ENCODE data around the gene GSDMA.

GSDMA gene, protein sequence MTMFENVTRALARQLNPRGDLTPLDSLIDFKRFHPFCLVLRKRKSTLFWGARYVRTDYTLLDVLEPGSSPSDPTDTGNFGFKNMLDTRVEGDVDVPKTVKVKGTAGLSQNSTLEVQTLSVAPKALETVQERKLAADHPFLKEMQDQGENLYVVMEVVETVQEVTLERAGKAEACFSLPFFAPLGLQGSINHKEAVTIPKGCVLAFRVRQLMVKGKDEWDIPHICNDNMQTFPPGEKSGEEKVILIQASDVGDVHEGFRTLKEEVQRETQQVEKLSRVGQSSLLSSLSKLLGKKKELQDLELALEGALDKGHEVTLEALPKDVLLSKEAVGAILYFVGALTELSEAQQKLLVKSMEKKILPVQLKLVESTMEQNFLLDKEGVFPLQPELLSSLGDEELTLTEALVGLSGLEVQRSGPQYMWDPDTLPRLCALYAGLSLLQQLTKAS
- total RNA-seq: 0.48 to 1.4 reads per million in 2 donors

DNA sequence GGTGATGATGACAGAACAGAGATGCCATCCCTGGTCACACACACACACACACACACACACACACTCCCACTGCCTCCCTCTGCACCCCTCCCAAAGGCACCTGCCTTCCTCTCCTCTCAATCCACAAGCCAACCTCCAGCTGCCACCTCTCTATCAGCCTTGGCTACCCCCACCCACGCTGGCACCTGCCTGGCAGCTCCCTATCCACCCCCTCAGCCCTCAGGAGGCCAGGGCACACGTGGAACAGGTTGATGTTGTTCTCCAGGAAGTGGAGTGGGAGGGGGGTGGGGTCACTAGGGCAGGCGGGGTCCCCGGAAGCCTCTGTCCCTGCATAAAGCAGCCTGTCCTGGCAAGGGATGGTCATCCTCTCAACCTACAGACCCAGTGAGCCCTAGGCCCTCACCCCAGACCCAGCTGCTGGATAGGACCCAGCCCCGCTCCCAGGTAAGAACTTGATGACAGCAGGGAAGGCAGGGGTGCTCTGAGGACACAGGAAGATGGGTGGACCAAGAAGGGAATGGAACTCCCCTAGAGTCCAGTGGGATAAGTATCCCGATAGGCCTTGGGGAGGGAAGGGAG is at the start of gene GSDMA:
Gene GSDMA (plus strand): TSS at position 363 of the 579 bp plus-strand sequence. CDS start 2,684 bp downstream, outside the sequence.
- DNase-seq: no peak

DNA sequence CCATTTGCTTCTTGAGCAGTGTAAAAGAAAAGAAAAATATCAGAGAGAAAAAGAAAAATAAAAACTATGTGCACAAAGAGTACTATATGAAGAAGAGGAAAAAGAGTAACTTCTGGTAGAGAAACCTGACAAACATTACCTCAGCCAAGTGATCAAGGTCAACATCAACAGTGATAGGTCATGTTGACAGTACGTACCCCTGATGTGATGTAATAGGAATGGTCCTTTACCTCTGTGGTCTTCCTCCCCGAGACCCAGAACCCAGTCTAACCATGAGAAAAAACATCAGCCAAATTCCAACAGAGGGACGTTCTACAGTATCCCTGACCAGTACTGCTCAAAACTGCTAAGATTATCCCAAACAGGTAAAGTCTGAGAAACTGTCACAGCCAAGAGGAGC is 48.8 kb upstream of the GSDMA start:
- DNase-seq: no peak

DNA sequence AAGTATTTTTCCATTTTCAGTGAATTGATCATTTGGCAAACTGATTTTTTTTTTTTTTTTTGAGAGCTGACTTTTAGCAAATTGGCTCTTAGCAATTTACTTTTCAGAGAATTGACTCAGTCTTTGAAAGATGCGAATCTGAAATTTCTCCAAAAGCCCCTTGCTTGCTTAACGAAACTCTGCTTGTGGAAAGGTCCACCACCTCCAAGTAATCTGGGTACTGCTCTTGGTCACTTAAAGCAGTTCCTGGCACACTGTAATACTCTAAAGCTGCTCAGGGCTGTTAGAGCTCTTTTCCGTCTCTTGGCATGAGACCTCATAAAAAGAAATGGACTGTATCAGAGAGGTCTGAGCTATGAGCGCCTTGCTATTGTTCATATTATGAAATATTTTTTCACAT is 47.2 kb upstream of the GSDMA start:
- no peak for DNase-seq

DNA sequence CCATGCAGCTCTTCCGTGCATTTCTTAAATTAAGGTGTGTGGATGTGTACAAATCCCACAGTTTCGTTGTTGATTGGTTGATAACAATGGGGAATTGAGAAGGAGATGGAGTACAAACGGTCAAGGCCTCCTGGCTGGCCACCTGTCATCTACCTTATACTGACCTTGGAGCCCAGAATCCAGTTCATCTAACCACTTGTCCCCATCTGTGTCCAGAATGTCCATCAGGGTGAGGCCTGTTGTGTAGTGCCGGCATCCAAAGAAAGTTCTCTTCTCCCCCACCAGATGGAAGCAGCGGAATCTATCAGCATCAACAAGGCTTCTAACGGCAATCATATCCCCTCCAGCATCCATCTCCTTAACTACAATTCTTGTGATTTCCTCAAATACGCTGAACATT is 45.9 kb upstream of the GSDMA start:
- DNase-seq: no peak

DNA sequence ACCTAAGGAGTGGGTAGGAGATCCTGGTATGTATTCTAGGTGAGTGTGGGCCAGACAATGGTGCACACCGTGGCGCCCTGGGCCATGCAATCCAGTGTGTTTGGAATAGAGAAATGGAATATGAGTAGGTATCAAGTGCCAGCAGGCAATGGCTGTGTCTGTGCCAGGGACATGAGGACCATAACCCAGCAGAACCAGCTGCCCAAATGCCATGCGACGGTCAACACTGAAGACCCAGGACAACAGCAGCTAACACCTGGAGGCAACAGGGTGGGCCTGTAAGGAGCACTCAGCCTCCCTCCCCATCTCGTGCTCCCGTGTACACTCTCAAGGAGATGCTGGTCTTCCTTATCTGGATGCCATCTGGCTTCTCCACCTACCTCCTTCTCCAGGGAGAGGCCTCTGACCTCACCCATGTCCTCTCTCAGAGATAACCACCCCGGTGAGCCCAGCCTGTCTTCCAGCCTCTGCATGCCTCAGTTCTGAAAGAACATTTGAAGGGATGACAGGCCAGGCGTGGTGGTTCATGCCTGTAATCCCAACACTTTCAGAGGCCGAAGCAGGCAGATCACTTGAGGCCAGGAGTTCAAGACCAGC is 43.6 kb upstream of the GSDMA start:
- DNase-seq: no peak

DNA sequence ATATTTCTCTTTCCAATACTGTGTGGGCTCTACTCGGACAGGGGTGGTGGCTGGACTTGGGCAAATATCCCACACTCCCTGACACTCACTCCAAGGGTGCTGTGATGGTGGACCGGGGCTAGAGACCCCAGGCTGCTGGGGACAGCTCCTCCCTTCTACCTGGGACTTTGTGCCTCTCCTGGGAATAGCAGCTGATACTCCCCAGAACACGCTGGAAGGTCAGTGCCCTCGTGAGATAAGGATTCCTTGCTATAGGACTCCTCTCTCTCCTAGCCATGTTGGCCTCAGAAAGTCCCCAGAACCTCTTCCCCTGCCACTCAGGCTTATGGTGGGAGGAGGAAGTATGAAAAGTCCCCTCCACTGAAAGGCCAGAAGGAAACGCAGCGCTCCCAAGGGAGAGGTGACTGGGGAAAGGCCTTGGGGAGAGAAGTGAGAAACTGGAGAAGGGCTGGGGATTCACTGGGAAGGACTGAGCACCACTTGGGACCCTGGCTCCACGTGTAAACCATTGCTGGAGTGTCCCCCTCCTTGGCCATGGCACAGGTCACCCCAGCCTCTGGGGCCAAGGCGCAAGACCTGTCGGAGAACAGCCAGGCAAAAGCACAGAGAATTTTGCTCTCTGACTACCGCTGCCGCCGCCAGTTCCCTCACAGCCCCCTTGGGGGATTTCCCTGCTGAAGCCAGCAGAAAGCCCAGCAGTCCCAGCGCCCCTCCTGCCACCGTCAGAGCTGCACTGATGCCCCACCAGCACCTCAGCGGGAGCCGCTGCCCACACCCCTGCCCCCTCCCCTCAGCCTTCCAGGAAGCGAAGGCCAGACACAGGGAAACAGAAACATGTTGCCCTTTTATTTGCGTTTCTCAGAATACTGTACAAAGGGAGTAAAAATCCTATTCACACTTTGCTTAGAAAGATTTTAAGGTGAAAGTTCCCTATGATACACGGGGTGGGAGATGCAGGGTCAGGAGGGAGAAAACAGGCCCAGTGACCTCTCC is 42.3 kb upstream of the GSDMA start:
- peak; percentile 25 for DNase-seq

DNA sequence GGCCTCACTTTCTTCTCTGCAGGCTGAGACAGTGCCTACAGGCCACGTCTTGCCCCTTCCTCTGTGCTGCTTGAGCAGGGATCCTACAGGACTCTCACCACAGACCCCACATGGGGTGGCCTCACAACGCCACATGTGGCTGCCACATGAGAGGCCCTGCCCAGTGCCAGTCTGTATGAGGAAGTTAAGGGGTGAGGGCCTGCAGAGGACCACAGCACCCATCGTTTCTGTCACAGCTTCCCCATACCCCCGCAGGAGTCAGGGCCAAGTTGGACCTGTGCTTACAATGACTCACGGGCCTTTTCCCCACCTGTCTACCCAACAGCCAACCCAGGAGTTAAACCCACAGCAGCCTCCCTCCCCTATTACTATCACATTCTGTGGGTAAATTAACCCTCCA is 41.5 kb upstream of the GSDMA start:
- no peak for DNase-seq

DNA sequence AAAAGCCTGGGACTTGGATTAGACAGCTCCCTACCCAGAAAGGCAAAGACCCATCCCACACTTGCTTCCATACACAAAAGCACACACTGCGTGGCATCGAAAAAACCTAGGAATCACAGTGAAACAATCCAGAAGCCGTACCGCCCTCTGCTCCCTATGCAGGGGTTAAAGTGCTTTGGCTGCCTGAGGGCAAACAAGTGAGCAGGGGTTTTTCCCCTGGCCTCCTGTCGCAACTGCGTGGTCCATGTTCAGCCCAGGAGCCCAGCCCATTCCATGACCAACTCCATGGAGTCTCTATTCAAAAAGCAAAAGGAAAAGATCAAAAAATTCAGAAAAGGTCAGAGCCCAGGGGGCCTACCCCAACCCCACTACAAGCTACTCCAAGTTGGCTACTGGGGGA is 40.8 kb upstream of the GSDMA start:
- DNase-seq: no peak

DNA sequence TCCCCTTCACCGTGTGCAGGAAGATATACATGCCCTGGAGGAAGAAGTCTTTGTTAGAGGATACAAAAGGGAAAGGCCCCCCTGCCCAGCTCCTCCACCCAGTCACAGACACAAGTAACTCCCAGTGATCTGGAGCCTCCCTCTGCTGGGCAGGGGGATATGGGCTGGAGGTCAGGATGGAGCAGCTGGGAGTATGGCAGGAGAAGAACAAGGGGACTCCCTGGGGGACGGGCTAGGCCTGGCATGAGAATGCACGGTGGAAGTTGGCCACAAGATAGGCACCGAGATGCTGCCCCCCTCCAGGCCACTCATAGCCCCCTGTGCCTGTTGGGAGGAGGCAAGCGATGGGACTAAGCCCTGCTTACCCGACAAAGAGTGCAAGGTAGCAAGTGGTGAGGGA is 39.6 kb upstream of the GSDMA start:
- no peak for DNase-seq

DNA sequence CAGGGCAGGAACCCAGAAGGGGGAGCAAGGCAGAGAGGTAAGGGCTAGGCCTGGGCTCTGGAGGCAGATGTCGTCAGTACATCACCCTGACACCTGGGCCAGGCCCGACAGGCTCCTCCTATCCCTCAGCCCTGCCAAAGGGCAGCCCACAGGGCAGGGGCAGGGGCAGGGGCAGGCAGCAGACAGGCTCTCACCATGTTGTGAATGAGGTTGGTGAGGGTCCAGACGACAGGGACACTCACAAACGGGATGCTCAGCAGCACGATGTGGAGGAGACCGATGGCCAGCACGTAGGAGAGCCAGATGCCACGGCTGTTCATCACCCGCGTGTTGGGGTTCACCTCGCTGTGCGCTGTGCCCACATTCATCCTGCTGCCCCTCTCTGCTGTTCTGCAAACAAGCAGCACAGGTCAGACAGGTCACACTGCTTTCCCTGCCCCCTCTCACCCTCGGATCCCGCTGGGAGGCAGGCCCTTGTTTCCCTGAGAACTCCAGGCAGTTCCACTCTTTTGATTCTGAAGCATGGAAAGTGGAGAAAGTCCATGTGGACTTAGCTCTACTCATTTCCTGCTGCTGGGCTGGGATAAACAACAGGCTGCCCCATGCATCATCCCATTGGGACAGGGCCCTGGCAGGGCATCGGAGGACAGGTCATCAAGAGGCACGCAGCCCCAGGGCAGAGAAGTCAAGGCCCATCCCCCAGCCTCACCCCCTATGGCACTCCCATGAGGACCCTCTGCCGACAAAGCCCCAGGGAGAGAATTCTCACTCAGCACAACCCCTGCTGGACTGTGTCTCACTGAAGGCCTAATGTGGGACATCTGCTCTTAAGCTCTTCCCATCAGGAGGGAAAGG is 38.7 kb upstream of the GSDMA start:
- DNase-seq: no peak

DNA sequence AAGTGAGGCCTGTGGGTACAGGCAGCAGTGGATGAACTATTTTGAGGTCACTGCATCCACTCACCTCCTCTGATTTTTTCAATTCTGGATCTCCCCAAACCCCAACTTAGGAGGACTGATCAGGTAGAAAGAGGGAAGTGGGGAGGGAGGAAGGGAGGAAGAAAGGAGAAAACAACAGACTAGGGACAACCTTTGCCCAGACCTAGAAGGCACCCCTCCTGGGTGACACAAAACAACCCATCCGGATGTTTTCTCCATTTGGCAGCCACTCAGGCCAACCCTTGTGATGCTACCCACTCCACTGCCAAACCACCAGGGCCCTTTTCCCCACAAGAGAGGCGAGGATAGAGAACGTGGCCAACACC is 38.1 kb upstream of the GSDMA start:
- DNase-seq: no peak

DNA sequence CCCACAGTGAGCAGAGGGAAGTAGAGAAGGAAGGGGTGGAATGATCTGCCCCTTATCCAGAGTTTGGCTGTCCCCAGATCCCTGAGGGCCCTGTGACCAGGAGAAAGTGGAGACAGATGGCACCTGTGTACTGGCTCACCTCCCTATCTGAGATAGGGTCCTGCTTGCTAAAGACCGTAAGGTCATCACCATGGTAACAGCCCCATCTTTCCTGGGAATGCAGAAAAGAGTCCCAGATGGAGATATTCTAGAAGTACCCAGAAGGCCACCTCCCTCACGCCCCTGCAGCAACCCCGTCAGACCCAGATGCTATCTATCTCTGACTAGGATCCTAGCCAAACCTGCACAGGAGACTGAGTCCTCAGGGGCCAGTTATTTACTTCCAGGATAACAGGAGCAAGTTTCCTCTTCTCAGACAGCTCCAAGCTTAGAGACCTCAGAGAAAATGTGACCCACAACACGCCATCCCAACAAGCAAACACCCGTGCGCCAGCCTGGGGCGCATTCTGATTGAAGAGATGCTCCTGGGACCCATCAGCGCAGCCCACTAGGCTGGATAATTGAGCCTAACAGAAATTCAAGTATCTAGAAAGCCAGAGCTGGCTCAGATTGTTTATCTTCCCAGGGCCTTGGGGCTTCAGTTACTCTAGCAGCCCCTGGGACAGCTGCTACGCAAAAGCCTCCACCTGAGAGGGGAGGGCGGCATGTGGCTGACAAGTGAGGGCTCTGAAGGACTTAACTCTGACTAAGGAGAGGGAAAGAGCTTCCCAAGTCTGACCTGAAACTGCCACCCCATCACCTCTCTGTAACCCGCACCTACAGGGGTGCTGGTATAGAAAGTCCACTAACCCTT is 37.3 kb upstream of the GSDMA start:
- no peak for DNase-seq

DNA sequence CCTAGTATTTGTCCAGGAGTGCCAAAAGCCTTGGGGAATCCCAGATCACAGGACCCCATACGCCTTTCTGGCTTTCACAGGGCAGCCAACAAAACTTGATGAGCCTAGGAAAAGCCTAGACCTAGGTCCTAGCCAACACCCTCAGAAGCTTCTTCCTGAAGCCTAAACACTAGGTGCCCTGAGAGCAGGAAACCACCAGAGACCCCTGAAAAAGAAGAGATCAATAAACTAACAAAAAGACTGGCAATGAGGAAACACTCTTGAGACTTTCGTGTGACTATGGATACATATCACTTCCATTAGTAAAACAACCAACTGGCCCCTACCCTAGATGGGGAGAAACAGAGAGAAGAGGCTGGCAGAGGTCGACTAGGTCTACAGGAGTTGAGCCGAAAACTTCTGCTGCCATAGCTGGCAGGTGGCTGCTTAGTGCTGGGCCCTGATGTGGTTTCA is 36.6 kb upstream of the GSDMA start:
- DNase-seq: no peak

DNA sequence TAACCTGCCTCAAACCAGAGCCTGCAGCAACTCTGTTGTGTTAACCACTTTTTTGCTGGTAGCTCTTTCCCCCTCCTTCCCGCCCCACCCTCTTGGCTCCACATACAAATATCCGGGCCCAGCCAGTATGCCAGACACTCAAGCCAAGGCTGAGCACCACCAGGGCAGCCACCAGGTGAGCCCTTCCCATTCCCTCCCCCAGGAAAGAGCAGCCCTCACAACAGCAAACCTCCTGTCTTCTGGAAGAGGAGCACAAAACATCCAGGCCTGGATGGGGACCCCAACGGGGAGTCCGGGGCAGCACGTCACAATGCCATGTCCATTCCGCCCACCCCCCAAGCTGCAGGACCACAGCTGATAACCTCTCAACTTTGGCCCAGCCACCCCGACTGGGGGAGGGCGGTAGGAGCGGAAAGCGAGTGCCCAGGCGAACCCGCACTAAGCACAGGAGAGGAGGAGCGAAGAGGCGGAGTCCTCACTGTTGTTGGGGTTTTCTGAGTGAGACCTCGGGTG is 36.2 kb upstream of the GSDMA start:
- peak; percentile 39 for DNase-seq

DNA sequence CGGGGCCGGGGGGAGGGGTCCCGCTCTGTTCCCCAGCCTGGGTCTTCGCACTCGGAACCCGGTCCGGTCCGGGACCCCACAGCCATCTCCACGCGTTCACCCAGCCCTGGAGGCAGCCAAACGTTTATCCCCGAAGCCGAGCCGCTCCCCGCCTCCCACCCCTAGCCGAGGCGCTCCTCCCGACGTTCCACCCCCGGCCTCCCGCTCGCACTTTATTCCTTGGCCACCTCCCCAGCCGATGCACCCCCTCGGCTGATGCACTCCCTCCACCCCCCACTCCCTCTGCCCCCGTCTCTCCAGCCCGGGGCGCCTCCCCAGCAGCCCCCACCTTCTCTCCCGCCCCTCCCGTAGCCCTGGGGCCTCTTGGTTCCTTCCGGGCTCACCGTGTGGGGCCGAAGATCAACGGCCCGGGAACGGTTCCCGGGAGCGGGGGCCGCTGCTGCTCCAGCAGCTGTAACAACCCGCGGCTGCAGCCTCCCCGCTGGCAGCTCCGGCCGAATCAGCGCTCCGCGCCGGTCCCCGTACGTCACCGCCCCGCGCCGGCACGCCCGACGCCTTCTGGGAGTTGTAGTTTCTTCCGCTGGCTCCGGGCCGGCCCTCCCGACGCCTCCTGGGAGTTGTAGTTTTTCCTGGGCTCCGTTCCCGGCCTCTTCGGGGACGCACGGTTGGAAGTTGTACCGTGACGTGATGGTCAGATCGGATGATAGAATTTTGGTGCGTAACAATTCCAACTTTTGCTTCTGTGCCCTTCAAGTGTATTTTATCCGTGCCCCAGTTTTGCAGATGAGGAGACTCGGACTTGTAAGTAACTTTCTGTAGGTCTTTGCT is 35.5 kb upstream of the GSDMA start, which contains the start of the genes LRRC3C and ORMDL3:
Gene LRRC3C (plus strand): TSS at position 632 of the 828 bp plus-strand sequence. CDS start 13,792 bp downstream, outside the sequence.
Gene ORMDL3 (minus strand): TSS at position 501 of the 828 bp plus-strand sequence. CDS start 3,398 bp downstream, outside the sequence.
- DNase-seq: peak; percentile 84

DNA sequence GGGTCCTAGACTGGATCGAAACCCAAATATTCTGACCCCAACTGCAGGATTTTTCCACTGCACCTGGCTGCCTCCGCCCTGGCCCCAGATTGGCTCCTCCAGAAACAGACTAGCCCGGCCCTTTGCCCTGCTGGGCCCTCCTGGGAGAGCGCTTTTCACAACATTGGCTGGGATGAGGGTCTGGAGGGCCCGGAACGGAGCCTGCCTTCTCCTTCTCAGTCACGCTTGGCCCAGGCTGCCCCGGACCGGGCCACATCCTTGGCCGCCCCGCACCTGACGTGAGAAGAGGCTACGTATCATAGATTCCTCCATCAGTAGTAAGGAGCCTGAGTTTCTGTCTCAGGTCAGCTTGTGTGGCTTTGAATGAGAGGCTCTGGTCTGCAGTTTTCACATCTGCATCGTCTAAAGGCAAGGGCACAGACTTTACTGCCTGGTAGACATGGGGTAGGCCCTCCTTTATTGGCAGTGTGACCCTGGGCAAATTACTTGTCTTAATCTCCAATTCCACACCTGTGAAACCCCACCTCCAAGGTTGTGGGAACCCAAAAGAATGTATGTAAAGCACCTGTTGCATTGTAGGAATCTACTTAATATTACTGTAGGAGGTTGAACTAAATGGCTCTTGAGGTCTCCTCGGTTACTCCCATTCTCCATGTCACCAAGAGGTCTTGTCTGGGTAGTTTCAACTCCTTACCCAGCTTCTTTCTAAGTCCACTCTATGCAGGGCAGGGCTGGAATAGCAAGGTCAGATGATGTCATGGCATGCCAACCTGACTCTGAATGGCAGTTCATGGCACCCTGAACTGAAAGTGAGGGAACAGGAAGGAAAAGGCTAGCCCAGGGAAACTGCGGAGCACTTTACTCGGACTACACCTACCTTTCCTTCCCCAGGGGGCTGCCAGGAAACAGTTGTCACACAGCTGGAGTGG is 34.6 kb upstream of the GSDMA start:
- DNase-seq: no peak

DNA sequence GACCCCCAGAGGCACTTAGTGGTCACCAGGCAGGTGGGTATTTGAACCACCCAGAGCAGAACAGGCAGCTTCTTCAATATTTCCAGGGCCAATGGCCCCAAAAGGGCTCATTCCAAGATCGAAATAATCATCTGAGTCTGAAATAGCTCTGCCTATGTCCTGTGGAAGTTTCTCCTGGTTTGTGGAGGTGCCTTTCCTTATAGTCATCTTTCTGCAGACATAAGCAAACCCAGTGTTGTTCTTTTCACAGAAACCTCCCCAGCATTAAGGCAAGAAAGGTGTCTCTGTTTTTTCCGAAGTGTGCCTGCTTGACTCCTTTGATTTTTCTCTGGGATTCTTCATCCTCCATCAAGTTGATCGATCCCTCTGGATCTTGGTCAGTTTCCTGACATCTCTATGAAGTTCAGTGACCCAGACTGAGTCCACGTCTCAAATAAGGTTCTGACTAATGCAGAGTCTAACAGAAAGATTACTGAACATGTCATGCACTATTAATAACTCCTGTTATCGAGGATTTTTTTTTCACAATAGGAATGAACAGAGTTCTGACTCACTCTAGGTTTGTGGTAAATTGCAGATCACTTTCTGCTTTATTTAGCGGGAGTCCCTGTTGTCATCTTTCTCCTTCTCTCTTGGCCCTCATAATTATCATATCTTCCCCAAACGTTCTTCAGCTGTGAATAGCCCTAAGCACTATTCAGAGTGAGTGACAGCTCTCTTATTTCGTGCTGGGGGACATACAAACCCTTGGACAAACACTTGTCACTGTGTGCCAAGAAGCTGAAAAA is 33.8 kb upstream of the GSDMA start:
- no peak for DNase-seq
